Ishikawa (cell line): ENCODE results near the gene VSNL1.

Experiments used
- FOXM1 ChIP-seq: IDR thresholded peaks from 2 replicates; pipeline ENCODE4 v1.6.1; 2012; ENCODE audit warnings: low read depth, borderline replicate concordance
- NFIC ChIP-seq: IDR thresholded peaks from 2 replicates; pipeline ENCODE4 v1.6.1; 2012
- TAF1 ChIP-seq: IDR thresholded peaks from 2 replicates; pipeline ENCODE4 v1.6.1; 2012; ENCODE audit warnings: low read depth, mild to moderate bottlenecking
- TF ChIP-seq, protein P1 (sequence below): IDR thresholded peaks from 2 replicates; pipeline ENCODE4 v1.6.1; 2012

DNA sequence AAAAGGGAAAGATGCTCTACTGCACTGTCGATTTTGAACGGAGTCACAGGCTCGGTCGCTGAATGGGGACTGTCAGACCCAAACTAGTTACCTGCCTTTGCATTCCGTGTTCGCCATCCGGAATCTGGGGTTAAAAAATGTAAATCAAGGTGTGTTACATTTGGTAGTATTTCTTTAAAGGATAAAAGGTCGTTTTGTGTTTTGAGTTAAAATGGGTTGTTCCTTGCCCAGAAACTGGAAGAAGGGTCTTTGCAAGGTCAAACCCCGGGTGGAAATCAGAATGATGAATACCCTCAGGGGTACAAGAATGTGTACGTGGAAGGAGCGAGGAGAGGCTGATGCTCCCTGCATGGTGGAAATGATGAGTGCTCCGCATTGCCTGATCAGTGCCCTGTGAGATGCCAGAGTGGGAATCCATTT lies 1.0 kb downstream of the VSNL1 start:
- TF ChIP-seq, protein P1, sequence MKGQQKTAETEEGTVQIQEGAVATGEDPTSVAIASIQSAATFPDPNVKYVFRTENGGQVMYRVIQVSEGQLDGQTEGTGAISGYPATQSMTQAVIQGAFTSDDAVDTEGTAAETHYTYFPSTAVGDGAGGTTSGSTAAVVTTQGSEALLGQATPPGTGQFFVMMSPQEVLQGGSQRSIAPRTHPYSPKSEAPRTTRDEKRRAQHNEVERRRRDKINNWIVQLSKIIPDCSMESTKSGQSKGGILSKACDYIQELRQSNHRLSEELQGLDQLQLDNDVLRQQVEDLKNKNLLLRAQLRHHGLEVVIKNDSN: no peak
- TF ChIP-seq FOXM1: no peak
- TF ChIP-seq NFIC: no peak
- no peak for TF ChIP-seq TAF1
